K562 (cell line): ENCODE results near the gene DLGAP1. TPM values are rescaled to one million over a fixed set of nuclear protein-coding genes. Genes with fewer than 3 reads are reported as not detected.

Experiments
- ATAC-seq: fragments of 200-7000 bp; cut with Tn5 transposase; 3 replicates; pipeline ENCODE4 v1.9.1; 2020; ENCODE audit warnings: moderate library complexity
- BruUV-seq: library from RNA; stranded (reverse); fragments of 400-500 nt; replicated peaks from 2 replicates; lab custom pipeline; 2021; lab: Mats Ljungman, UMichigan
- CTCF ChIA-PET: fragments of 300-600 bp; formaldehyde crosslinking; extraction: SDS; loops from one replicate; lab custom pipeline; 2021; ENCODE audit warnings: low intra/inter-chr PET ratio; lab: Yijun Ruan, JAX
- POLR2A ChIA-PET: fragments of 300-600, 350-650 bp; sonication (Branson Sonifier 250); formaldehyde crosslinking; extraction: SDS; loops from one replicate; lab custom pipeline; 2021; ENCODE audit warnings: antibody characterized with exemption, inconsistent platforms; lab: Yijun Ruan, JAX
- DNase-seq, 4 experiments: peaks; one replicate each; pipeline versions ENCODE4 v3.0.0 to v3.0.0-alpha.2; 2011 to 2018; ENCODE audit warnings: low spot score in 3 of 4, mixed read lengths in 3 of 4; ENCODE audit errors: extremely low read depth in 1 of 4
- FAIRE-seq: peaks from 2 replicates; lab custom pipeline; 2011; peaks lifted over from hg19 to GRCh38; lab: Jason Lieb, UNC
- H2AFZ ChIP-seq: 2 replicates; pipeline ENCODE4 v1.6.0; 2011; ENCODE audit warnings: low read depth, low read length, control low read depth, inconsistent platforms
- H3K27ac ChIP-seq: fragments of 200-600 bp; 3 replicates; pipeline ENCODE4 v1.8.0; 2011; ENCODE audit warnings: low read depth, mild to moderate bottlenecking, control low read depth, inconsistent platforms, low read length, moderate library complexity, mixed read lengths; ENCODE audit errors: extremely low read depth
- H3K27me3 ChIP-seq, 2 experiments: fragments of 300-600 bp in 1 of 2; 2 replicates in 1 of 2; 3 replicates in 1 of 2; pipeline versions ENCODE4 v1.6.0 to v1.8.0; 2011; ENCODE audit warnings: inconsistent platforms in 2 of 2, low read length in 2 of 2, mild to moderate bottlenecking in 1 of 2, mixed read lengths in 1 of 2, moderate library complexity in 1 of 2; ENCODE audit not compliant: control insufficient read depth in 2 of 2, insufficient read depth in 2 of 2
- H3K36me3 ChIP-seq: fragments of 300-600 bp; 3 replicates; pipeline ENCODE4 v1.8.0; 2011; ENCODE audit warnings: mild to moderate bottlenecking, low read length, inconsistent platforms; ENCODE audit not compliant: control insufficient read depth, insufficient read depth
- H3K4me1 ChIP-seq, 2 experiments: fragments of 200-600 bp in 1 of 2; replicated peaks in 1 of 2; 2 replicates in 1 of 2; 3 replicates in 1 of 2; pipeline versions ENCODE4 v1.5.1 to v1.8.0; 2011; ENCODE audit warnings: inconsistent platforms in 2 of 2, low read length in 2 of 2, mild to moderate bottlenecking in 1 of 2, mixed read lengths in 1 of 2, moderate library complexity in 1 of 2; ENCODE audit not compliant: control insufficient read depth in 2 of 2, insufficient read depth in 2 of 2
- H3K4me2 ChIP-seq: 2 replicates; pipeline ENCODE4 v1.6.1; 2011; ENCODE audit warnings: low read length, control low read depth, inconsistent platforms, mixed read lengths; ENCODE audit not compliant: insufficient read depth
- H3K4me3 ChIP-seq: fragments of 200-600 bp; sonication (generic), shearing (Covaris generic); 2 replicates; pipeline ENCODE4 v1.5.1; 2016; ENCODE audit warnings: control low read depth, inconsistent platforms
- H3K79me2 ChIP-seq: fragments of 200-600 bp; 3 replicates; pipeline ENCODE4 v1.8.0; 2011; ENCODE audit warnings: low read length, inconsistent platforms; ENCODE audit not compliant: control insufficient read depth, insufficient read depth
- H3K9ac ChIP-seq, 2 experiments: 2 replicates each; pipeline versions ENCODE4 v1.6.0 to v1.6.1; 2011; ENCODE audit warnings: low read depth in 2 of 2, low read length in 2 of 2, control low read depth in 1 of 2, inconsistent platforms in 1 of 2, mild to moderate bottlenecking in 1 of 2, mixed read lengths in 1 of 2; ENCODE audit not compliant: insufficient read depth in 1 of 2
- H3K9me1 ChIP-seq: one replicate; pipeline ENCODE4 v1.6.0; 2011; ENCODE audit warnings: inconsistent platforms, mild to moderate bottlenecking, low read length, moderate library complexity; ENCODE audit not compliant: control insufficient read depth, insufficient read depth
- H3K9me3 ChIP-seq: replicated peaks from 2 replicates; pipeline ENCODE4 v1.5.1; 2011; ENCODE audit warnings: low read depth, low read length, inconsistent platforms; ENCODE audit not compliant: control insufficient read depth, insufficient read depth
- H4K20me1 ChIP-seq: replicated peaks from 2 replicates; pipeline ENCODE4 v1.6.1; 2011; ENCODE audit warnings: low read length, inconsistent platforms, mixed read lengths; ENCODE audit not compliant: control insufficient read depth, insufficient read depth
- BACH1 ChIP-seq: fragments of 200-800 bp; sonication (Bioruptor generic); IDR thresholded peaks from 2 replicates; pipeline ENCODE4 v1.6.1; 2016; ENCODE audit warnings: missing genetic modification characterization, missing compliant biosample characterization
- CBFA2T3 ChIP-seq: fragments of 450-650 bp; IDR thresholded peaks from 2 replicates; pipeline ENCODE4 v1.6.1; 2017
- GATAD2B ChIP-seq: fragments of 450-650 bp; IDR thresholded peaks from 2 replicates; pipeline ENCODE4 v1.6.1; 2017; ENCODE audit warnings: mild to moderate bottlenecking, borderline replicate concordance
- GTF2F1 ChIP-seq: IDR thresholded peaks from 2 replicates; pipeline ENCODE4 v1.6.1; 2011; ENCODE audit warnings: low read depth, low read length, improper control_type of control experiment
- JUND ChIP-seq, 2 experiments: IDR thresholded peaks; 2 replicates in 1 of 2; 3 replicates in 1 of 2; pipeline ENCODE4 v1.6.1; 2011; ENCODE audit warnings: borderline replicate concordance in 2 of 2, low read depth in 2 of 2, low read length in 2 of 2, improper control_type of control experiment in 1 of 2, missing biosample characterization in 1 of 2, missing genetic modification characterization in 1 of 2, missing genetic modification reagents in 1 of 2
- KAT7 ChIP-seq: sonication (generic); formaldehyde crosslinking; IDR thresholded peaks from 2 replicates; pipeline ENCODE4 v1.8.0; 2022; ENCODE audit warnings: missing genetic modification reagents, mild to moderate bottlenecking, borderline replicate concordance
- KDM5B ChIP-seq: fragments of 200-600 bp; sonication (generic); IDR thresholded peaks from 2 replicates; pipeline ENCODE4 v1.6.1; 2012; ENCODE audit warnings: low read depth, mild to moderate bottlenecking, moderate library complexity, low read length, control low read depth, inconsistent platforms; ENCODE audit not compliant: insufficient replicate concordance
- MEF2A ChIP-seq: IDR thresholded peaks from 2 replicates; pipeline ENCODE4 v1.6.1; 2011; ENCODE audit warnings: low read depth, mild to moderate bottlenecking, low read length, moderate library complexity; ENCODE audit not compliant: control insufficient read depth
- NFIC ChIP-seq: fragments of 450-650 bp; IDR thresholded peaks from 2 replicates; pipeline ENCODE4 v1.6.1; 2017; ENCODE audit warnings: mild to moderate bottlenecking, inconsistent platforms
- NR2C2 ChIP-seq, 2 experiments: fragments of 200-800 bp in 1 of 2; sonication (Bioruptor generic) in 1 of 2; sonication (generic) in 1 of 2; formaldehyde crosslinking in 1 of 2; IDR thresholded peaks; 2 replicates each; pipeline versions ENCODE4 v1.6.1 to v1.8.0; 2016 to 2022; ENCODE audit warnings: mild to moderate bottlenecking in 1 of 2, missing compliant biosample characterization in 1 of 2, missing genetic modification characterization in 1 of 2, missing genetic modification reagents in 1 of 2
- SMAD2 ChIP-seq: fragments of 150-350 bp; IDR thresholded peaks from 2 replicates; pipeline ENCODE4 v1.6.1; 2014; ENCODE audit warnings: low read depth, mild to moderate bottlenecking, low read length
- SRSF9 ChIP-seq: fragments of 200-400 bp; formaldehyde crosslinking; IDR thresholded peaks from 2 replicates; pipeline ENCODE4 v1.6.1; 2017; ENCODE audit warnings: low read depth, low read length, borderline replicate concordance
- TSC22D4 ChIP-seq: fragments of 450-650 bp; IDR thresholded peaks from 2 replicates; pipeline ENCODE4 v1.6.1; 2016; ENCODE audit warnings: missing genetic modification characterization, missing biosample characterization, control low read depth
- ZNF324 ChIP-seq: fragments of 250-450 bp; sonication (Bioruptor Pico); IDR thresholded peaks from 2 replicates; pipeline ENCODE4 v1.4.0; 2020; ENCODE audit warnings: mild to moderate bottlenecking
- ZNF77 ChIP-seq: fragments of 250-450 bp; sonication (Bioruptor Pico); IDR thresholded peaks from 2 replicates; pipeline ENCODE4 v1.5.0; 2020
- WGBS: fragments of 100-300 bp; shearing (Covaris generic); methylation state at CpG from one replicate; pipeline ENCODE4 v1.1.6; 2016; ENCODE audit warnings: low coverage, mixed read lengths; ENCODE audit not compliant: insufficient coverage; ENCODE audit errors: missing lambda C conversion rate; 5-methylcytosine and 5-hydroxymethylcytosine counted together
- in situ Hi-C: fragments of 300-500 bp; cut with MboI; formaldehyde crosslinking; loops from 4 replicates; pipeline ENCODE4 v1.15.0; 2018; ENCODE audit warnings: inconsistent platforms, mixed read lengths
- intact Hi-C: fragments of 100-400 bp; cut with micrococcal nuclease; formaldehyde crosslinking; loops from 2 replicates; pipeline ENCODE4 v1.14.2; 2022
- polyA plus RNA-seq, 8 experiments: library from polyadenylated mRNA; depleted of rRNA in 4 of 8; stranded (reverse) in 5 of 8; unstranded in 3 of 8; fragments of >200 nt; fragmentation: Nextera tagmentation in 2 of 8; fragmentation: Illumina TruSeq in 1 of 8; extraction: Ambion mirVana in 2 of 8; extraction: Trizol in 1 of 8; gene quantifications; 2 replicates each; pipeline versions ENCODE4 v1.2.1 to v1.2.3, GENCODE V29; 2011 to 2014; ENCODE audit warnings: inconsistent platforms in 1 of 8, missing spikeins in 1 of 8
- total RNA-seq, 7 experiments: library from RNA; depleted of rRNA in 6 of 7; stranded (reverse); fragments of >200 nt in 6 of 7; fragmentation: Illumina TruSeq in 2 of 7; extraction: Trizol in 2 of 7; gene quantifications; 2 replicates each; pipeline versions ENCODE4 v1.2.1 to v1.2.3, GENCODE V29; 2011 to 2021; ENCODE audit warnings: low replicate concordance in 1 of 7
- TF ChIP-seq, protein P1 (sequence below): sonication (generic); IDR thresholded peaks from 2 replicates; pipeline ENCODE4 v1.6.1; 2016

DLGAP1 gene
- total and polyA plus RNA-seq, 9 of the 15 experiments (the other 6 are each of a cell fraction or from before 2014, with no cell fraction given): 0.04 to 0.22 (median 0.08) TPM

DNA sequence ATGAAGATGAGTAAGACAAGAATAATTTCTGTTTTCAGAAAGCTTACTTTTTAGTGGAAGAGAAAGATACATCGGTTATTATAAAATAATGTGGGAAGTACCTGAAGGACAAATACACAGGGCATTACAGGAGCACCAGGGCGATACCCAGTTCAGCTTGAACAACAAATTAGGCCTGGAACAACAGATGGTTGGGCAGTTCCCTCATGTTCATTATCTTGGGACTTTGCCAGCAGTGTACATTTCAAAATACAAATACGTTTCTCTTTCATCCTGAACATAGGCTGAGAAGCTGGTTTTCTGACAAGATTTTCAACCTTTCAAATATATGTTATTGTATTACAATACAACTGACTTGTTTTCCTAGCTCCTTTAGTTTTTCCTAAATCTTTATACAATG is 925.5 kb downstream of the DLGAP1 start:
- Histone ChIP-seq H3K79me2 (no peaks in the 10 kb centered on the region), H3K27me3 (no peaks in the 10 kb centered on the region), H2AFZ (peak overlapping the region; percentile 56), H3K9ac (no peak overlapping the region), H3K4me3 (no peak overlapping the region), H3K4me2 (no peak overlapping the region), H3K4me1 (peaks cover 19 to 28% of the 10 kb centered on the region in 2 experiments; a peak in 3 of 5 replicates), H3K9me1 (no peaks in the 10 kb centered on the region), H3K27ac (no peak overlapping the region), H3K9me3 (no peaks in the 10 kb centered on the region), H4K20me1 (no peaks in the 10 kb centered on the region), H3K36me3 (no peaks in the 10 kb centered on the region)
- WGBS: 56% methylated on average over 3 of the region's 3 CpGs
- POLR2A ChIA-PET: interaction anchor here (0.6 to 4.8 kb wide), 6 partner anchors 12 to 822 kb away, joined by 3 to 18 read pairs (median 4); no protein-coding TSS in a partner anchor
- in situ Hi-C loops (no loop called here), intact Hi-C loops (no loop called here)
- DNase-seq (no peak), FAIRE-seq (no peak), ATAC-seq (no peak)
- CTCF ChIA-PET: no interaction called here
- TF ChIP-seq NFIC (peak; percentile 25), GTF2F1 (no peak)
- BruUV-seq: no TSS peak

DNA sequence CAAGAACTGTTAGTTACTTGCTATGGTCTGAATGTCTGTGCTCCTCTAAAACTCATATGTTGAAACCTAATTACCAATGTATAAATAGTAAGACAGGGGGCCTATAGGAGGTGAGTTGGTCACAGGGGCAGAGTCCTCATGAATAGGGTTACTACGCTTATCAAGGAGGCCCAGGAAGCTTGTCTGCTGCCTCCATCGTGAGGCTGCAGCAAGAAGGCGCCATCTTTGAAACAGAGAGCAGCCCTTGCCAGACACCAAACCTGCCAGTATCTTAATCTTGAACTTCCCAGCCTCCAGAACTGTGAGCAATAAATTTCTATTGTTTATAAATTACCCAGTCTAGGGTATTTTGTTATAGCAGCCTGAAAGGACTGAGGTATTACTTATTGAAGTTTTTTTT is 926.0 kb downstream of the DLGAP1 start:
- peaks cover 19 to 28% of the 10 kb centered on the region in 2 experiments; a peak in 3 of 5 replicates for H3K4me1 ChIP-seq
- no peak overlapping the region for H3K9ac ChIP-seq
- H3K27me3 ChIP-seq: no peaks in the 10 kb centered on the region
- 25% methylated on average over 3 of the region's 3 CpGs for WGBS
- no TSS peak for BruUV-seq
- ATAC-seq: peak; percentile 13; the same call in 1 of the 3 replicates
- H3K4me2 ChIP-seq: no peak overlapping the region
- intact Hi-C loops (no loop called here), in situ Hi-C loops (no loop called here)
- peaks cover 3% of the 10 kb centered on the region; the same call in 1 of the 2 replicates for H3K9me3 ChIP-seq
- CTCF ChIA-PET: no interaction called here
- H4K20me1 ChIP-seq: no peaks in the 10 kb centered on the region
- POLR2A ChIA-PET: interaction anchor here (0.6 to 4.8 kb wide), 5 partner anchors 12 to 135 kb away, joined by 3 to 18 read pairs (median 4); no protein-coding TSS in a partner anchor
- H3K36me3 ChIP-seq: no peaks in the 10 kb centered on the region
- no peak overlapping the region for H3K27ac ChIP-seq
- no peak overlapping the region for H3K4me3 ChIP-seq
- DNase-seq: peak in 1 of 4 experiments; percentile 59
- no peaks in the 10 kb centered on the region for H3K9me1 ChIP-seq
- peak overlapping the region; percentile 56 for H2AFZ ChIP-seq
- FAIRE-seq: no peak
- H3K79me2 ChIP-seq: no peaks in the 10 kb centered on the region
- TF ChIP-seq ZNF77 (CRISPR knock-in tag): no peak
- TF ChIP-seq ZNF324: no peak
- TF ChIP-seq BACH1 (tag): no peak
- TF ChIP-seq SRSF9: no peak
- no peak for TF ChIP-seq KAT7 (CRISPR knock-in tag)
- TF ChIP-seq KDM5B: no peak
- TF ChIP-seq GATAD2B: no peak
- TF ChIP-seq JUND (IDR thresholded peaks at IDR 0.05; ENCODE audit: borderline replicate concordance, low read depth, low read length): no peak
- TF ChIP-seq JUND (tag; IDR thresholded peaks at IDR 0.05; ENCODE audit: borderline replicate concordance, low read depth, low read length): no peak
- TF ChIP-seq MEF2A: no peak
- TF ChIP-seq NR2C2 (CRISPR knock-in tag; IDR thresholded peaks at IDR 0.05): no peak
- TF ChIP-seq NR2C2 (tag; IDR thresholded peaks at IDR 0.05): no peak
- no peak for TF ChIP-seq SMAD2
- no peak for TF ChIP-seq TSC22D4 (tag)
- TF ChIP-seq CBFA2T3: peak; percentile 61
- TF ChIP-seq, protein P1, sequence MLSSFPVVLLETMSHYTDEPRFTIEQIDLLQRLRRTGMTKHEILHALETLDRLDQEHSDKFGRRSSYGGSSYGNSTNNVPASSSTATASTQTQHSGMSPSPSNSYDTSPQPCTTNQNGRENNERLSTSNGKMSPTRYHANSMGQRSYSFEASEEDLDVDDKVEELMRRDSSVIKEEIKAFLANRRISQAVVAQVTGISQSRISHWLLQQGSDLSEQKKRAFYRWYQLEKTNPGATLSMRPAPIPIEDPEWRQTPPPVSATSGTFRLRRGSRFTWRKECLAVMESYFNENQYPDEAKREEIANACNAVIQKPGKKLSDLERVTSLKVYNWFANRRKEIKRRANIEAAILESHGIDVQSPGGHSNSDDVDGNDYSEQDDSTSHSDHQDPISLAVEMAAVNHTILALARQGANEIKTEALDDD: no peak
